Measurements from ENCODE around the gene WDCP. TPM values are rescaled to one million over a fixed set of nuclear protein-coding genes. Genes with fewer than 3 reads are reported as not detected.
"Not testable (repeated sequence)": the region's sequence is repeated elsewhere in the genome, so short reads cannot be mapped to it uniquely, and the experiment has no call there.

The WDCP gene
- total RNA-seq (15.4 and 15.9 TPM in 2 replicates), polyA plus RNA-seq (7.9 and 9.6 TPM in 2 replicates), polyA minus RNA-seq (46.3 and 56.8 TPM in 2 replicates), Bru-seq, nascent RNA (percentile 63 among the genes with signal in this experiment), BruChase-seq, experiment 1, labeled RNA remaining after a 6-hour chase (percentile 54 among the genes with signal in this experiment), BruChase-seq, experiment 2, labeled RNA remaining after a 2-hour chase (percentile 71 among the genes with signal in this experiment)
- 7.6 TPM in 2 replicates for polyA plus RNA-seq (2011; cell fraction: cytosol; rRNA removed)
- 7.5 and 9.5 TPM in 2 replicates for polyA plus RNA-seq (2011; cell fraction: nucleus; rRNA removed)
- 8.6 and 16.2 TPM in 2 replicates for polyA plus RNA-seq (2012)
- 6.3 TPM for polyA minus RNA-seq (2011; cell fraction: cytosol; rRNA and poly(A)+ RNA removed)
- 4.6 and 11.2 TPM in 2 replicates for polyA minus RNA-seq (2011; cell fraction: nucleus; rRNA and poly(A)+ RNA removed)
- long read RNA-seq, transcript WDCP-201 (4 exons, 3,817 nt) = major isoform, 12 of 16 reads
- long read RNA-seq, partial matches to known transcripts = 3 of 16 reads
- long read RNA-seq, other reads (novel, unspliced or antisense) = 0 of 16 reads

- BruUV-seq (replicated peaks) = no TSS peak
- Histone ChIP-seq H3K4me3 (replicated peaks in 1 of 3; ENCODE audit: insufficient read depth in 1 of 3, low read depth in 1 of 3, low read length in 3 of 3) (peak within 1 kb of the TSS; percentile 89 to 95 (median 89)), H3K27me3 (ENCODE audit: control insufficient read depth in 2 of 2, insufficient read depth in 2 of 2, low read length in 2 of 2) (no peaks in the 10 kb centered on the region), H3K9me1 (replicated peaks; ENCODE audit: control insufficient read depth, extremely low read depth, insufficient read depth, low read length) (no peaks in the 10 kb centered on the region), H2AFZ (ENCODE audit: low read depth, low read length) (peak within 1 kb of the TSS; percentile 90), H3K27ac (ENCODE audit: insufficient read depth, low read depth, low read length) (peak within 1 kb of the TSS; percentile 36), H3K79me2 (ENCODE audit: control insufficient read depth, insufficient read depth, low read length) (peaks cover 22% of the 10 kb centered on the region), H3K9me3 (replicated peaks; ENCODE audit: control insufficient read depth, insufficient read depth, low read length) (no peaks in the 10 kb centered on the region), H3K4me2 (ENCODE audit: insufficient read depth, low read length) (peak within 1 kb of the TSS; percentile 80), H3K36me3 (ENCODE audit: control insufficient read depth in 2 of 2, extremely low read depth in 1 of 2, insufficient read depth in 2 of 2, low read length in 2 of 2) (no peaks in the 10 kb centered on the region), H4K20me1 (replicated peaks; ENCODE audit: control insufficient read depth, extremely low read depth, insufficient read depth, low read length) (no peaks in the 10 kb centered on the region), H3K9ac (replicated peaks; ENCODE audit: extremely low read depth, insufficient read depth, low read length) (peak within 1 kb of the TSS; percentile 82), H3K4me1 (ENCODE audit: control insufficient read depth, extremely low read depth, insufficient read depth, low read length) (peaks cover 23% of the 10 kb centered on the region)
- ChIA-PET CTCF (interaction anchor here (0.6 to 1.8 kb wide), 13 partner anchors 12 to 222 kb away, joined by 3 to 14 read pairs (median 3); partner anchors contain the start of genes ATAD2B, SF3B6 and TP53I3), POLR2A (interaction anchor here (0.6 to 1.6 kb wide), 6 partner anchors 11 to 222 kb away, joined by 3 to 15 read pairs (median 6); partner anchors contain the start of genes ATAD2B and SF3B6)
- dilution Hi-C loops (cut with MboI; ENCODE audit: extremely low pct_ligation_motif_present, low sequenced_read_pairs) (no loop called here), intact Hi-C loops (cut with micrococcal nuclease) (loop anchor here (1.0 kb wide), 5 partner anchors 29 to 120 kb away; partner anchors contain the start of genes ATAD2B, SF3B6, TP53I3 and UBXN2A)
- DNase-seq (ENCODE audit: low read depth, low spot score) = peak; percentile 99
- FAIRE-seq = peak; percentile 99
- TF ChIP-seq MAX (IDR thresholded peaks at IDR 0.05; ENCODE audit: insufficient read depth, insufficient read length) (peak; percentile 1), JUN (IDR thresholded peaks at IDR 0.05; ENCODE audit: borderline replicate concordance, insufficient read depth, insufficient read length, low read depth) (no peak), POLR2AphosphoS5 (IDR thresholded peaks at IDR 0.05; ENCODE audit: insufficient read depth, low read depth, low read length) (peak; percentile 92), MYC (IDR thresholded peaks at IDR 0.05; ENCODE audit: low read depth, low read length) (no peak), POLR2A (IDR thresholded peaks at IDR 0.05; ENCODE audit: low read depth, low read length) (peak; percentile 97), CTCF (IDR thresholded peaks at IDR 0.05; ENCODE audit: extremely low read depth in 1 of 2, insufficient read depth in 1 of 2, low read depth in 1 of 2, low read length in 2 of 2) (no peak)
Observed at GRCh38 chr2:24046930-24047702, at the start of gene WDCP. TSS of gene WDCP (minus strand) at chr2:24047391. CDS start at chr2:24039494, 7,897 bp downstream.

GRCh38 chr2:24095171-24095677 is 48.0 kb upstream of the WDCP start:
- H3K27ac ChIP-seq (ENCODE audit: insufficient read depth, low read depth, low read length); H3K79me2 ChIP-seq (ENCODE audit: control insufficient read depth, insufficient read depth, low read length); H3K36me3 ChIP-seq (ENCODE audit: control insufficient read depth in 2 of 2, extremely low read depth in 1 of 2, insufficient read depth in 2 of 2, low read length in 2 of 2); H3K4me2 ChIP-seq (ENCODE audit: insufficient read depth, low read length); H3K9me3 ChIP-seq (replicated peaks; ENCODE audit: control insufficient read depth, insufficient read depth, low read length); DNase-seq (ENCODE audit: low read depth, low spot score); H3K4me1 ChIP-seq (ENCODE audit: control insufficient read depth, extremely low read depth, insufficient read depth, low read length); H3K9me1 ChIP-seq (replicated peaks; ENCODE audit: control insufficient read depth, extremely low read depth, insufficient read depth, low read length); H3K4me3 ChIP-seq (replicated peaks in 1 of 3; ENCODE audit: insufficient read depth in 1 of 3, low read depth in 1 of 3, low read length in 3 of 3); BruUV-seq (replicated peaks); FAIRE-seq; H3K9ac ChIP-seq (replicated peaks; ENCODE audit: extremely low read depth, insufficient read depth, low read length); H3K27me3 ChIP-seq (ENCODE audit: control insufficient read depth in 2 of 2, insufficient read depth in 2 of 2, low read length in 2 of 2); intact Hi-C loops (cut with micrococcal nuclease); POLR2A ChIA-PET; H2AFZ ChIP-seq (ENCODE audit: low read depth, low read length); dilution Hi-C loops (cut with MboI; ENCODE audit: extremely low pct_ligation_motif_present, low sequenced_read_pairs); H4K20me1 ChIP-seq (replicated peaks; ENCODE audit: control insufficient read depth, extremely low read depth, insufficient read depth, low read length): not testable (repeated sequence)
- CTCF ChIA-PET = interaction anchor here (2.0 kb wide), 1 partner anchor 11 kb away, joined by 5 read pairs; the partner anchor contains the start of gene TP53I3
